ENCODE measurements around the gene SLIT2.

DNA sequence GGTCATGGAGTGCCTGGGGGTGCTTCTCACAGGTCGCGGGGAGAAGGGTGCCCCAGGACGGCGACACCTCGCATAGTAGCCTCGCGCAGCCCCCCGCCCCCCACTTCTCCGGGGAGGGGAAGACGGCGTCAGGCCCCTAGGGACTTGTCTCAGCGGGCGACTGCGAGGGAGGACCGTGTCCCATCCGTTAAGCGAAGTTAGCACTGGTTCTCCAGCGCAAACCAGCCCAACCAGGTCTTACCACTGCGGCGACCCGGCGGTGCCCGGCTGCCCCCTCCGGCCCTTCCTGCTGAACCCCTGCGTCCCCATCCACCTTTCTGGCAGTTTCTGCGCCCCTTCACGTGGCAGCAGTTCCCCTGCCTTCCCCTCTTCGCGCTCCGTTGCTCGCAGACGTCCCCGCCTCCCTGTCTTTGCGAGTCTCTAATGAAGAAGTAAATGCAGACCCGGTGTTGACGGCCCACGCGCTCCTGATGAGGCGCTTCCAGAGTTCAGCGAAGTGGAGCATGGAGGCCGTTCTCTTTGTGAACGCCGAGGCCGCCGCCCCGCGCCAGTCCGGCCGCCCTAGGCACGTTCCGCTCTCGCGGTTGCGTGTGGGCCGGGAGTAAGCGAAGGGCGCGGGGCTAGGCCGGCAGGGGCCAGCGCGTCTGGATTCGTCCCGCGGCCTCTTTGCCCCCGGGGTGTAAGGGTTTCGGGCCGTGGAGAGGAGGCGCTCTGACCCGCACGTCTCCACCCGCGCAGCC lies 3.0 kb downstream of the SLIT2 start:
- TF ChIP-seq POLR2A (IDR thresholded peaks at IDR 0.05), result no peak
- TF ChIP-seq, protein P1, sequence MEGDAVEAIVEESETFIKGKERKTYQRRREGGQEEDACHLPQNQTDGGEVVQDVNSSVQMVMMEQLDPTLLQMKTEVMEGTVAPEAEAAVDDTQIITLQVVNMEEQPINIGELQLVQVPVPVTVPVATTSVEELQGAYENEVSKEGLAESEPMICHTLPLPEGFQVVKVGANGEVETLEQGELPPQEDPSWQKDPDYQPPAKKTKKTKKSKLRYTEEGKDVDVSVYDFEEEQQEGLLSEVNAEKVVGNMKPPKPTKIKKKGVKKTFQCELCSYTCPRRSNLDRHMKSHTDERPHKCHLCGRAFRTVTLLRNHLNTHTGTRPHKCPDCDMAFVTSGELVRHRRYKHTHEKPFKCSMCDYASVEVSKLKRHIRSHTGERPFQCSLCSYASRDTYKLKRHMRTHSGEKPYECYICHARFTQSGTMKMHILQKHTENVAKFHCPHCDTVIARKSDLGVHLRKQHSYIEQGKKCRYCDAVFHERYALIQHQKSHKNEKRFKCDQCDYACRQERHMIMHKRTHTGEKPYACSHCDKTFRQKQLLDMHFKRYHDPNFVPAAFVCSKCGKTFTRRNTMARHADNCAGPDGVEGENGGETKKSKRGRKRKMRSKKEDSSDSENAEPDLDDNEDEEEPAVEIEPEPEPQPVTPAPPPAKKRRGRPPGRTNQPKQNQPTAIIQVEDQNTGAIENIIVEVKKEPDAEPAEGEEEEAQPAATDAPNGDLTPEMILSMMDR (IDR thresholded peaks at IDR 0.05), result no peak
- no peak for TF ChIP-seq EP300 (IDR thresholded peaks at IDR 0.05)
